Body of pancreas (tissue), 4 donors: ENCODE data around the gene PTPN12. TPM values are rescaled to one million over a fixed set of nuclear protein-coding genes. Genes with fewer than 3 reads are reported as not detected.
"Not testable (repeated sequence)": the region's sequence is repeated elsewhere in the genome, so short reads cannot be mapped to it uniquely, and the experiment has no call there.

Experiments
- ATAC-seq: fragments of 150-250 bp; one replicate; pipeline ENCODE4 v1.9.1; 2016
- DNase-seq, 4 donors: peaks; one replicate each; pipeline ENCODE4 v3.0.0-alpha.2; 2019
- H3K27ac ChIP-seq, 4 donors: fragments of 200-600 bp; sonication (generic); 1 replicate in 3 of 4; 2 replicates in 1 of 4; pipeline versions ENCODE4 v1.5.1 to v1.6.1; 2016 to 2019; ENCODE audit warnings: mild to moderate bottlenecking in 1 of 4, mixed read lengths in 1 of 4, moderate library complexity in 1 of 4
- H3K27me3 ChIP-seq, 2 donors: fragments of 200-600 bp; sonication (generic); one replicate each; pipeline ENCODE4 v1.6.0; 2016; ENCODE audit warnings: mild to moderate bottlenecking in 1 of 2
- H3K36me3 ChIP-seq, 2 donors: fragments of 200-600 bp; sonication (generic); replicated peaks in 1 of 2; 2 replicates each; pipeline ENCODE4 v1.5.1; 2016; ENCODE audit warnings: low read depth in 2 of 2; ENCODE audit not compliant: insufficient read depth in 1 of 2
- H3K4me1 ChIP-seq: fragments of 200-600 bp; sonication (generic); one replicate; pipeline ENCODE4 v1.6.0; 2016
- H3K4me3 ChIP-seq, 2 donors: fragments of 200-600 bp; sonication (generic); 1 replicate in 1 of 2; 2 replicates in 1 of 2; pipeline ENCODE4 v1.5.1; 2016 to 2019
- H3K9me3 ChIP-seq, 3 donors: fragments of 200-600 bp; sonication (generic); 1 replicate in 2 of 3; 2 replicates in 1 of 3; pipeline ENCODE4 v1.5.1; 2016
- POLR2A ChIP-seq, 3 donors: fragments of 450-650 bp; IDR thresholded peaks; one replicate each; pipeline ENCODE4 v1.6.1; 2016; ENCODE audit warnings: antibody characterized with exemption in 3 of 3, mild to moderate bottlenecking in 2 of 3
- whole genome bisulfite sequencing, 2 donors: methylation state at CpG; one replicate each; pipeline ENCODE4 v1.1.5; 2017; 5-methylcytosine and 5-hydroxymethylcytosine counted together
- intact Hi-C: fragments of 100-400 bp; cut with DNase I; formaldehyde crosslinking; loops from one replicate; pipeline ENCODE4 v1.15.1; 2023
- total RNA-seq, 2 donors: library from RNA; depleted of rRNA; stranded (reverse); fragments of >200 nt; gene quantifications; one replicate each; pipeline ENCODE4 v1.1.0, GENCODE V29; 2016
- TF ChIP-seq, protein P1 (sequence below), 7 experiments: fragments of 450-650 bp in 4 of 7; fragments of 200-600 bp in 3 of 7; sonication (generic) in 3 of 7; IDR thresholded peaks; one replicate each; pipeline ENCODE4 v1.5.1; 2016 to 2019; ENCODE audit warnings: antibody characterized with exemption in 7 of 7

Gene PTPN12
- total RNA-seq, 2 donors from 2014 or later = 39.7 to 57.4 TPM

DNA sequence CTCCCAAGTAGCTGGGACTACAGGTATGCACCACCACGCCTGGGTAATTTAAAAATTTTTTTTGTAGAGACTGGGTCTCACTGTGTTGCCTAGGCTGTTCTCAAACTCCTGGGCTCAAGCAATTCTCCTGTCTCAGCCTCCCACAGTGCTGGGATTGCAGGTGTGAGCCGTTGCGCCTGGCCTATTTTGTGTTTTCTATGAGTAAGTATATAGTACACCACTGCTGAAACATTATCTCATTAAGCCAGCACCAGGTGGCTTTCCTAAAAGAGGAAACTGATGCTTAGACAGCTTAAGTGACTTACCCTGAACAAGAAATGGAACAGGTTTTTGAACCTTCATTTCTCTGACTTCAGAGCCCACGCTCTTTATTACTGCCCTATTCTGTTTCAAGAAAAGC, 7.8 kb upstream of the PTPN12 start:
- no peak overlapping the region for H3K27ac ChIP-seq
- H3K4me3 ChIP-seq = no peak overlapping the region
- no peaks in the 10 kb centered on the region for H3K27me3 ChIP-seq
- intact Hi-C loops = no loop called here
- TF ChIP-seq POLR2A (IDR thresholded peaks at IDR 0.05) = no peak
- TF ChIP-seq, protein P1, sequence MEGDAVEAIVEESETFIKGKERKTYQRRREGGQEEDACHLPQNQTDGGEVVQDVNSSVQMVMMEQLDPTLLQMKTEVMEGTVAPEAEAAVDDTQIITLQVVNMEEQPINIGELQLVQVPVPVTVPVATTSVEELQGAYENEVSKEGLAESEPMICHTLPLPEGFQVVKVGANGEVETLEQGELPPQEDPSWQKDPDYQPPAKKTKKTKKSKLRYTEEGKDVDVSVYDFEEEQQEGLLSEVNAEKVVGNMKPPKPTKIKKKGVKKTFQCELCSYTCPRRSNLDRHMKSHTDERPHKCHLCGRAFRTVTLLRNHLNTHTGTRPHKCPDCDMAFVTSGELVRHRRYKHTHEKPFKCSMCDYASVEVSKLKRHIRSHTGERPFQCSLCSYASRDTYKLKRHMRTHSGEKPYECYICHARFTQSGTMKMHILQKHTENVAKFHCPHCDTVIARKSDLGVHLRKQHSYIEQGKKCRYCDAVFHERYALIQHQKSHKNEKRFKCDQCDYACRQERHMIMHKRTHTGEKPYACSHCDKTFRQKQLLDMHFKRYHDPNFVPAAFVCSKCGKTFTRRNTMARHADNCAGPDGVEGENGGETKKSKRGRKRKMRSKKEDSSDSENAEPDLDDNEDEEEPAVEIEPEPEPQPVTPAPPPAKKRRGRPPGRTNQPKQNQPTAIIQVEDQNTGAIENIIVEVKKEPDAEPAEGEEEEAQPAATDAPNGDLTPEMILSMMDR (IDR thresholded peaks at IDR 0.05) = no peak
- ATAC-seq (no peak), DNase-seq (no peak)
- H3K36me3 ChIP-seq = no peaks in the 10 kb centered on the region
- no peaks in the 10 kb centered on the region for H3K9me3 ChIP-seq
- 94 to 95% methylated on average over 4 of the region's 4 CpGs for WGBS, 2 donors
- H3K4me1 ChIP-seq = no peaks in the 10 kb centered on the region

DNA sequence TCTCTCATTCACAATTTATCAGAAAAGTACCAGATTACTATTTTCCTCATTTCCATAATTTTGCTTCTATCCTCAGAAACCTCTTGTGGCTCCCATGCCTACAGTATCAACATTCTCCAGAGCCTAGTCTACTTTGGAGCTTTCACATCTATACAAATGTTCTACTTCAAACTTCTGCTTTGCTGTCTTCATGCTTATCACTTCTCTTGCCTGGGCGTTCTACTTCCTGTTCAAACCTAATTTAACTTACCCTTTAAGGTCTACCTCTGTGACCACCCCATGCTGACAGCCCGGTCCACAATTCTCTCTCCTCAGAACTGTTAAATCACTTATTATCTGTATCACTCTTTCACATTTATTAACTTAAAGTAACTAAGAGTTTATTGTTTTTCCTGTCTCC, 6.1 kb upstream of the PTPN12 start:
- Histone ChIP-seq H3K27me3 (no peaks in the 10 kb centered on the region), H3K36me3 (no peaks in the 10 kb centered on the region), H3K27ac (no peak overlapping the region), H3K4me3 (no peak overlapping the region), H3K9me3 (no peaks in the 10 kb centered on the region), H3K4me1 (no peaks in the 10 kb centered on the region)
- ATAC-seq (no peak), DNase-seq (no peak)
- no peak for TF ChIP-seq POLR2A (IDR thresholded peaks at IDR 0.05)
- TF ChIP-seq, protein P1 (IDR thresholded peaks at IDR 0.05) = no peak
- 43 to 62% methylated on average over 2 of the region's 2 CpGs for WGBS, 2 donors
- intact Hi-C loops = no loop called here

DNA sequence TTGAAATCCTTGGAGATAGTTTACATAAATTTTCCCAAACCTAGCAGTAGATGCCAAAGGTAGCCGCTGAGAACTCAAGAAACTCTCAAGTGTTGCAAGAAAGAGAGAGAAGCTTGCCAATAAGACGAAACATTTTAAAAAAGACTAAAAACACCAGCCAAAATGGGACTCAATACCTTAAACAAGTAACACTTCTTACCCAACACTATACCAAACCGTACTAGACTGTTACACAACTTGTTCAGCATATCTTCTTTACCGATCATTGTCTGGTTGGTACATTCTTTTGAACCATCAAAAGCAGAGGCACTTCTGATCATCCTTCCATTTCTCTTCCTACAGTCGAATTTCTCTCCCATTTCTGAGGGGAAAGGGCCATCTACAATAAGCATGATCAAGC, 4.8 kb upstream of the PTPN12 start:
- Histone ChIP-seq H3K9me3 (no peaks in the 10 kb centered on the region), H3K27me3 (no peaks in the 10 kb centered on the region), H3K4me1 (no peaks in the 10 kb centered on the region), H3K36me3 (no peaks in the 10 kb centered on the region), H3K27ac (no peak overlapping the region), H3K4me3 (no peak overlapping the region)
- 70 to 82% methylated on average over 5 of the region's 5 CpGs for WGBS, 2 donors
- TF ChIP-seq POLR2A (IDR thresholded peaks at IDR 0.05) = no peak
- TF ChIP-seq, protein P1 (IDR thresholded peaks at IDR 0.05) = no peak
- ATAC-seq (no peak), DNase-seq (no peak)
- intact Hi-C loops = no loop called here

DNA sequence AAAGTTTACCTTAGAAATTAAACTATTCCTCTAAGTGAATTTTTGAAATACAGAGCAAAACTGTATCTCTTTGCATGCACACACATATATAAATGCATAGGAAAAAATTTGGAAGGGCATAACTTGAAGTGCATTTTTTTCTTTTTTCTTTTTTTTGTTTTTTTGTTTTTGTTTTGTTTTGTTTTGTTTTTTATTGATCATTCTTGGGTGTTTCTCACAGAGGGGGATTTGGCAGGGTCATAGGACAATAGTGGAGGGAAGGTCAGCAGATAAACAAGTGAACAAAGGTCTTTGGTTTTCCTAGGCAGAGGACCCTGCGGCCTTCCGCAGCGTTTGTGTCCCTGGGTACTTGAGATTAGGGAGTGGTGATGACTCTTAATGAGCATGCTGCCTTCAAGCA, 4.4 kb upstream of the PTPN12 start:
- H3K9me3 ChIP-seq, H3K4me3 ChIP-seq, DNase-seq, ATAC-seq, H3K4me1 ChIP-seq, intact Hi-C loops, H3K27ac ChIP-seq, H3K36me3 ChIP-seq, H3K27me3 ChIP-seq: not testable (repeated sequence)
- WGBS, 2 donors = 80 to 88% methylated on average over 3 of the region's 3 CpGs

DNA sequence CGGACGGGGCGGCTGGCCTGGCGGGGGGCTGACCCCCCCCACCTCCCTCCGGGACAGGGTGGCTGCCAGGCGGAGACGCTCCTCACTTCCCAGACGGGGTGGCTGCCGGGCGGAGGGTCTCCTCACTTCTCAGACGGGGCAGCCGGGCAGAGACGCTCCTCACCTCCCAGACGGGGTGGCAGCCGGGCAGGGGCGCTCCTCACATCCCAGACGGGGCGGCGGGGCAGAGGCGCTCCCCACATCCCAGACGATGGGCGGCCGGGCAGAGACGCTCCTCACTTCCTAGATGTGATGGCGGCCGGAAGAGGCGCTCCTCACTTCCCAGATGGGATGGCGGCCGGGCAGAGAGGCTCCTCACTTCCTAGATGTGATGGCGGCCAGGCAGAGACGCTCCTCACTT, 3.0 kb upstream of the PTPN12 start:
- H3K4me1 ChIP-seq, H3K36me3 ChIP-seq, H3K4me3 ChIP-seq, H3K27ac ChIP-seq, DNase-seq, H3K27me3 ChIP-seq, H3K9me3 ChIP-seq, intact Hi-C loops, ATAC-seq: not testable (repeated sequence)
- WGBS, 2 donors = 99% methylated on average over 26 of the region's 31 CpGs; no CpG with 5 or more reads in 1 of the 2 donors

DNA sequence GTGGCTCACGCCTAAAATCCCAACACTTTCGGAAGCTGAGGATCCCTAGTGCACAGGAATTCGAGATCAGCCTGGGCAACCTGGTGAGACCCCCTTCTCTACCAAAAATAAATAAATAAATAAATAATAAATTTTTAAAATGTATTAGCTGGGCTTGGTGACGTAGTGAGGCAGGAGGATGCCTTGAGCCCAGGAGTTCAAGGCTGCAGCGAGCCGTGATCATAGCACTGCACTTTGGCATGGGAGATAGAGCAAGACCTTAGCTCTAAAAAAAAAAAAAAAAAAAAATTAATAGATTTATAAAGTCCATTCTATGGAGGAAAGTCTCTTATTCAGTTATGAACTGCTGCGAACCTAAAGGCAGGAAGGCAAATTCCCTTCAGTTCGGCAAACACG, 1.1 kb upstream of the PTPN12 start:
- TF ChIP-seq, protein P1 (IDR thresholded peaks at IDR 0.05) = no peak
- no peak for TF ChIP-seq POLR2A (IDR thresholded peaks at IDR 0.05)
- ATAC-seq = no peak

More for the DNA sequence above, 1.1 kb upstream of the PTPN12 start:
- 29 to 30% methylated on average over 9 of the region's 9 CpGs for WGBS, 2 donors
- Histone ChIP-seq H3K4me3 (peak overlapping the region in 1 of 2 donors; percentile 84), H3K27ac (peak overlapping the region; percentile 90 to 95 (median 94)), H3K27me3 (no peaks in the 10 kb centered on the region), H3K36me3 (no peaks in the 10 kb centered on the region), H3K4me1 (peaks cover 16% of the 10 kb centered on the region), H3K9me3 (no peaks in the 10 kb centered on the region)
- no peak for DNase-seq
- intact Hi-C loops = no loop called here
